ENCODE results near the gene TBX21.

The TBX21 gene

DNA sequence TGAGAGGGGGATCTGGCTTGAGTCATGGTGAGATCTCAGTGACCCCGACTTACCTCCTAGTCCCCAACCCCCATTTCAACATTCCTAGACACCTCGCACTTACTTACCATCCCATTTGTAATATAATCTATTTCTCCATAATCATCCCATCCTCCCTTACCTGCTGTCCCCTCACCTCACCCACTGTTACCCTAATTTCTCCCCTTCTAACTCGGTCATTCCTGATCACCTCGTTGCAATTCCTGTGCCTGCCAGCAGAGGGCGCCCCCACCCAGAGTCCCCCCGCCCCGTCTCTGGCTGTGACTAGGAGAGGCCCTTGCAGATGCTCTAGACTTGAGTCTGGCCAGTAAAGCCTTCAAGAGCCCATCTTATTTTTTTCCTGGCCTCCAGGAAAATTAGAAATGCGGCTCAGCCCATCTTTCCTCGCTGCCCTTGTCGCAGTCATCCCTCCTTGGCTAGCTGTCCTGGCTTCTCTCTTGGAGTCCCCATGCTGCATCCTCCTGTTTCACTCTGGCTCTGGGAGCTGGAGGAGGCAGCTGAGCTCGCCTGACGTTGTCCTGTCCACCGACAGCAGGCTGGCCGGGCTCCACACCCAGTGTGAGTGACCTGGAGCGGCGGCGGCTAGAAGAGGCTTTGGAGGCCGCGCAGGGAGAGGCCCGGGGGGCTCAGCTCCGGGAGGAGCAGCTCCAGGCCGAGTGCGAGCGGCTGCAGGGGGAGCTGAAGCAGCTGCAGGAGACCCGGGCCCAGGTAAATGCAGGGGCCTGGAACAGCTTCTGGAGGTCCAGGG lies 34.1 kb upstream of the TBX21 start:
- DNase-seq = no peak

DNA sequence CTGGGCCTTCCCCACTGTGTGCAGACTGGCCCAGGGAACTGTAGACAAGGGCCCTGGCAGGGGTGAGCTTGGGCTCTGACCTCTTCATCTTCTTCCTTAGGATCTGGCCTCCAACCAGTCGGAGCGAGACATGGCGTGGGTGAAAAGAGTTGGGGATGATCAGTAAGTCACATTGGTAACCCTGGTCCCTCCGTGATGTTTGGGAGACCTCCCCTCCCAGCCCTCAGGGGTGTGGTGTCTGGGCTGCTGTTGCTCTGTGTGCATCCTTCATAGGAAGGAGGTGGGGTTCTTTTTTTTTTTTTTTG lies 33.5 kb upstream of the TBX21 start:
- DNase-seq = no peak

DNA sequence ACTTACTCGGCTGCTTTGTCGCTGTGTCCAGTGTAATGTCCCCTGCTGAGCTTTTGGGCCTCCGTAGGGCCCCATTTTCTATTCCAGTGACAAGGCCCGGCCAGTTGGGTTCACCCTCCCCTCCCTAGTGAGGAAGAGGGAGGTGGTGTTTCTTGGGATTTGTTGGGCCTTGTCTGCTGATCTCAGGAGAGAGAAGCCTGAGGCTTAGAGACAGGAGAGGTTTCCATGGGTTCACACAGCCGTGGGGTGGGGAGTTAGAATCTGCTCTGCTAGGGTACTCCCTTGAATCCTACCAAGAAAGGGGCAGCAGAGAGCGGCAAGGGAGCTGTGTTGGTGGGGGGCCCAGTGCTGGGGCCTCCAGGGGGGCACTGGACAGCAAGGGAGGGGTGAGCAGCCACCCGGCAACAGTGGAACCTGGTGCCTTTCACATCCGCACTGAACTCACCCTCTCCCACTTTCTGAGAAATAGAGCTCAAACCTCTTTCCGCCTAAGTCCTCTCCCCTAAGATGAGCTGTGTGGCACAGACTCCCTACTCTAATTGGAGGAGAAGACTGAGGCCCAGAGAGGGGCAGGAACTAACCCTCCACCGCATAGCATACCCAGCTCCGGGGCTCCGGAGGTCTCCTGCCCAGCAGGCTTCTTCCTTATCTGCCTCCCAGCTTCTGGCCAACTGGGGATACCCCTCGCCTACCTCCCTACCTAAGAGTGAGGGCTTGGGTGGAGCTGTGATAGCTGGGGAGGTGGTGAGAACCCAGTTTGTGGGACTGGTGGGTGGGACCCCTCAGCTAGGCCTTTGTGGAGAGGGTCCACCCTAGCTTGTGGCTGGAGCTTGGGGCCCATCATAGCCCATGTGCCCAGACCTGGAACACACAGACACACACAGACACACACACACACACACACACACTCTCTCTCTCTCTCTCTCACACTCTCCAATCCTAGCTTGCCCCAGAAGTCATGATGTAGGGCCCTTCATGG lies 32.3 kb upstream of the TBX21 start:
- DNase-seq = no peak

DNA sequence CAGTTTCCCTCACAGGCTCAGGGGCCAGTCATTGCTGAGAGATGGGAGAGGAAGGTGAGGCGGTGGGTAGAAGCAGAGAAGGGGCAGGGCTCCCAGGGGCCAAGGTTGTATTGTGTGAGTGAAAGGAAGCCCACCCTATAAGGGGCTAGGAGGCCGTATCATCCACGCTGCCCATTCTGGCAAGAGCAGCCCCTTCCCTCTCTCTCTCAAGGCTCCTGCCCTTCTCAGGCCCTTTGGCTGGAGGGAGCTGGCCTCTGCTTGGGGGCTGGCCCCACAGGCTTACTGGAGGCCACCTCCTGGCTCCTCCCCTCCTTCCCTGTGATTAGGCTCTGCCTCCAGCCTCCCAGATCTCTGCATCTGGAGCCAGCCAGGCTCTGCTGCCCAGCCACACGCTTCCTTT lies 31.4 kb upstream of the TBX21 start:
- no peak for DNase-seq

DNA sequence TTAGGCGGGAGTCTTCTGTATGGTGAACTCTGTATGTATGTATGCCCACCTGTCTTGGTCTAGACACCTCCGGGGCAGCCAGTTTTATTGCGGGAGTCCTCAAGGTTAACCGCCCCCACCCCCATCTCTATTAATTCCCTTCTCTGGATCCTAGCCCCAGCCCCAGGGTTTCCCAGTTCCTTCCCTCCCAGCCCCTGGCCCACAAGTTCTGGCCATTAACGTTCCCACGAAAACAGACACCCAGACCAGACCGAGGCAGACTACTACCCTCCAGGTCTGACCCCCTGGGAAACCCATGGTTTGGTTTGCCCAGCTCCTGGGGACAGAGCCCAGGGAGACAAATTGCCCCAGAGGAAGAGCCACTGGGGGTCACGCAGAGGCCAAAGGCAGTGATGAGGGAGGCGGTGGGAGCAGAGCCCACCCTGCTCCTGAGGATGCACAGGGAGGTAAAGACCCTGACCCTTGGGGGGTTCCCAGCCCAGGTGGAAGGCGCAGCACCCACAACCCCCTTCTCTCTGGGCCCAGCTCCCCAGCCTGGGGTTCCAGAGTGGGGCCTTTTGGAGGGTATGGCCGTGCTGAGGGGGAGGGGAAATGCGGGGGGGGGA lies 30.5 kb upstream of the TBX21 start:
- DNase-seq = no peak

DNA sequence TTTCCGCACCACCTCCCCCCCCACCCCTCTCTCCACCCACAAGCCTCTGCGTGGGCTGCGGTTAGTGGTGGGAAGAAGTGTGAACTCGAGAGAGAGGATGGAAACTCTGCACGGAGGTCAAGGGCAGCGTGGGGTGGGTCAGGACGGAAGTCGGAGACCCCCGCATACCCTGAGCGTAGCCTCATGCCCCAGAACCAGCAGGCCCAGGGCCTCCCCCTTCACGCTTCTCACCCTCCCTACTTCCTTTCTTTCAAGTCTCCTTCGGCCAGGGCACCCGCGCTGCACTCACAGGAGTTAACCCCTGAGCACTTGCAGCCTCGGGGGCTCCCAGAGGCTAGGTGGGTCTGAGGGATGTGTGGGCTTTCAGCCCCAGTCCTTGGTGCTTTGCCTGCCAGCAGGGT lies 29.8 kb upstream of the TBX21 start:
- no peak for DNase-seq

DNA sequence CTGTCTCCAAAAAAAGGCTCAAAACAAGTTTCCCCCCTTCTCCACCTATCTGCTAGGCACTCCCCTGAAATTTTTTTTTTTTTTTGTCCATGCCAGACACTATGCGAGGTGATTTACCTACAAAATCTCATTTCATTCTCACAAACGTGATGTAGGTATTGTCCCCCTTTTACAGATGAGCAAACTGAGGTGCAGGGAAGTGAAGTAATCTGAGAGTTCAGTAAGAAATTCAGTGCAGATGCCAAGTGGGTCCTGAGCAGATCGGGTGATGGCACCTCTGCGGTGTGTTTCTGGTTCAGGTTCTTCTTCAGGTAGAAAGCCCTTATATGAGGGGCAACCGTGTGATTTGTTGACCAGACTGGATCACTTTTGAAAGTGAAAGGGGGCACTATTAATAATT lies 29.4 kb upstream of the TBX21 start:
- DNase-seq = no peak

DNA sequence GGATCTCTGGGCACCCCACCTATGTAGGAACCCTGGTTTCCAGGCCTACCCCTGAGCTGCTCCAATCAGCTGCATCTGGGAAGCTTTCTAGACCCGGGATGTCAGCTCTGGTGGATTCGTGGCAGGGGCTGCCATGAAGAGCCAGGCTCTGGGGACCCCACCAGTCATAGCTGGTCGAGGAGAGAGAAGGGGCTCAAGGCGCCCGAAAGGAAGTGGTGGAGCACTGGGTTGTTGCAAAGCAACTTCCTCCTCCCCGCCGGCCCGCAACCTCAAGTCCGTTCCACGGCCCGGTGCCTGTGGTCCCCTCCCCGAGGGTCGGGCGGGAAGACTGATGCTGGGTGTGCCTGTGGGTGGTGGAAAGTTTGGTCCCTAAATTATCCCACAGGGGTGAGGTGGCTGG lies 28.9 kb upstream of the TBX21 start:
- no peak for DNase-seq

DNA sequence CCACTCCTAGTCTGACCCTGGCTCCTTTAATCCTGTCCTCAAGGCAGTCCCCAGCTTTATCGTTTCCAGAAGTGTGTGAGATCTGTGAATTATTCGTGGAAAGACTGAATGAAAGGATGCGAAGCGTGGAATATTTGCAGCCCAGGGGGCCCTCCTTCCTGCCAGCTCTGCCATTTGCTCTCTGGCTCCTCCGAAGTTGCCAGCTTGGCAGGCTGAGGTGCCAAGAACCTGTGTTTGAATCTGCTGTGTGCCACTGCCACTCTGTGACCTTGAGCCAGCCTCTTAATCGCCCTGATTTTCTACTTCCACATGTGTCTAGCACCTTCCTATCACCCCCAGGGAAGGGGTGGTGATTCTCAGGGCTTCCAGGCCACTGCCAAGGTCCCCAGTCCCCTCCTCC lies 28.3 kb upstream of the TBX21 start:
- no peak for DNase-seq

DNA sequence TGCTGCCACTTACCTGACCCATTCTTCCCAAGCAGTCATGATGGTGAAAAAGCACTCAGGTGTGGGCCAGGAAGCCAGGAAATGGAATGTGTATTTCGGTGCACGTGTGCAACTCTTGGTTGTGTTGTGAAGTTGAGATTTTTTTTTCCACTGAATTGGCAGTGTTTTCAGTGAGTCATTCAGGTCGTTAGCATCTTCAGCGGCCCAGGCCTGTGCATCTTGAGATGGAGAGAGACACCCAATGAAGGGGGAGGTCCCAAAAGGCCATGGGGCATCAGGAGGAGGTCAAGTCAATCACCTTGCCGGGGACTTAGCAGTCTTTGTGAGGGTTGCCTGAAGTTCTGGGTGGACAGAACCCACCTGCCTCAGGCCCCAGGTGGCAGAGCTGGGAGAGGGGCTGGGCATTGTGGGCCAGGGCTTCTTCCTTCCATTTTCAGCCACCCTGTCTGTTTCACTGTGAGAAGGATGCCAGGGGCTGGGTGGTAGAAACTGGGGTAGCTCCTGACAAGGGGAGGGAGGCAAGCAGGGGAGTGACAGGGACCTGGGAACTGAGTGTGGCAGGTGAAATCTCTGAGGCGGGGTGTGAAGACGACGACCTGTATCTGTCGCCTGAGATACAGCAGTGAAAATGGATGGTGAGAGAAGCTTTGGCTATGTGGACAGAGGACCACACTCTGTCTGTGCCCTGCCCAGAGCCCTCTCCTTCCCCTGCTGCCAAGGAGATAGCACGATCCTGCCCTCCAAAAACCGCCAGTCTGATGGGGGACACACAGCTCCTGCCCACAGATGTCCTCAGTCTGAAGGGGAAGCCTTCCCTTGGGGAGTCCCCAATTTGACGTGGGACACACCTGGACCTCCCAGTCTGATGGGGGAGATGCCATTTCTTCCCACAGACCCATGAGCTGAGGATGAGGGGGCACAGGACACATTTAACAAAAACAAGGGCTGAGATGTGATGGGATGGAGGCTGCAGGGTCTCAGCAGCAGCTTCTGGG lies 27.2 kb upstream of the TBX21 start:
- DNase-seq = no peak

DNA sequence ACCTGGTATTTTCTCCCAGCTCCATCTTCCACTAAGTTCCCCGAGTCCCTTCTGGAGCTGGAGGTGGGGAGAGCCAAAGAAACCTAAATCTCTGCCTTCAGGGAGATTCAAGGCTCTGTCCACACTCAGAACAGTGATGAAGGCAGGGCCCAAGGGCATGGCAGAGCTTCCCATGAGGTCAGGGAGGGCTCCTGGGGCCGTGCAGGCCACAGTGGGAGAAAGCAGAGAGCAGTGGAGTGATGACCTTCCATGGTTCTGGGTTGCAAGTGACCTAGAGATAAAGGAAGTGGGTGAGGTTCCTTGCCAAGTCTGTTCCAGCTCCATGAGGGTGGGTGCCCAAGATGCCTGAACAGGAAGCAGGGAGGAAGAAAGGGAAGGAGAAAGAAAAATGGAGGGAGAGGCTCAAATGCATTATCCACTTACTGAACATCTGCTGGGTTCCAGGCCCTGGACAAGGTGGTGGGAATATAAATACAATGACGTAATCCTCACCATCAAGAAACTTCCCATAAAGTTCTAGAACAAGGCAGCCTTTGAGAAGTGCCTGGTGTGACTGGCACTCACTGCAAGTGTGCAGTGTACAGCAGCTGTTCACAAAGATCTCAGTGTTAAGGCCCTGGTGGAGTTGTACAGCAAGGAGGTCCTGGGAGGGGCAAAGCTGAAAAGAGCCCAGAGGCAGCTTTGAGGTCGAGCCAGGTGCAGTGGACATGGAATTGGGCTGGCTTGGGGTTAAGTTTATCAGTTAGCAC lies 25.8 kb upstream of the TBX21 start:
- no peak for DNase-seq

DNA sequence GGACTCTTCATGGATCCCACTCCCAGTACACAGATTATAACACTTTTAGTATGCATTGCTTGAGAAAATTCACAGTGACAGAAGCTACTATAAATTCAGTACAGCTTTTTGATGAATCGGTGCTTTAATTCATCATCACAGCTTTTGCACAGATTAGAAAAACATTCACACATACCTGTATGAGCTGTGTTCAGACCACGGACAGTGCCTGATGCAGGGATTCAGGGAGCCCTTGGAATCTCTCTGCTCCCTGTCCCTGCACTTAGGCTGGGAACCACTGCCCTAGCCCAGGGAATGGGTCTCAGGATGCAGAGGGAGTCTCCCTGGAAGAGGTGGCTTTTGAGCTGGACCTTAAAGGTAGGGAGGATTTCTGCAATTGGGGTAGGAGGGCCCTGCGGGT lies 25.2 kb upstream of the TBX21 start:
- DNase-seq = no peak

DNA sequence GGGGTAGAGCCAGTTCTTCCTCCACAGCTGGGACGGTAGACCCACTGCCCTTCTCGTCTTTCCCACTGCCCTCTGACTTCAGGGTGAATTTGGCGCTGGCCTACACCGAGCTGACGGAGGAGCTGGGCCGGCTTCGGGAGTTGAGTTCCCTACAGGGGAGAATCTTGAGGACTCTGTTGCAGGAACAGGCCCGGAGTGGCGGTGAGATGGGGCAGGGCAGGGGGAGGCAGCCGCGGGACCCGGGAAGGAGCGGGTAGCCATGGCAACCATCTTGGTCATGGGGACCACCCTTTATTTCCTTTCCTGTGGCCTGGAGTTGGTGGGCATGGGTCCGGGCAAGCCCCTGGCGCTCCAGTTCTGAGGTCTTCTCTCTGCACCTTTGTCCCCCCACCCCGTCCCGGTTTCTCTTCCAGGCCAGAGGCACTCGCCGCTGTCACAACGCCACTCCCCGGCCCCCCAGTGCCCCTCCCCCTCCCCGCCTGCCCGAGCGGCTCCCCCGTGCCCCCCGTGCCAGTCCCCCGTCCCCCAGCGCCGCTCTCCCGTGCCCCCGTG lies 24.6 kb upstream of the TBX21 start:
- no peak for DNase-seq

DNA sequence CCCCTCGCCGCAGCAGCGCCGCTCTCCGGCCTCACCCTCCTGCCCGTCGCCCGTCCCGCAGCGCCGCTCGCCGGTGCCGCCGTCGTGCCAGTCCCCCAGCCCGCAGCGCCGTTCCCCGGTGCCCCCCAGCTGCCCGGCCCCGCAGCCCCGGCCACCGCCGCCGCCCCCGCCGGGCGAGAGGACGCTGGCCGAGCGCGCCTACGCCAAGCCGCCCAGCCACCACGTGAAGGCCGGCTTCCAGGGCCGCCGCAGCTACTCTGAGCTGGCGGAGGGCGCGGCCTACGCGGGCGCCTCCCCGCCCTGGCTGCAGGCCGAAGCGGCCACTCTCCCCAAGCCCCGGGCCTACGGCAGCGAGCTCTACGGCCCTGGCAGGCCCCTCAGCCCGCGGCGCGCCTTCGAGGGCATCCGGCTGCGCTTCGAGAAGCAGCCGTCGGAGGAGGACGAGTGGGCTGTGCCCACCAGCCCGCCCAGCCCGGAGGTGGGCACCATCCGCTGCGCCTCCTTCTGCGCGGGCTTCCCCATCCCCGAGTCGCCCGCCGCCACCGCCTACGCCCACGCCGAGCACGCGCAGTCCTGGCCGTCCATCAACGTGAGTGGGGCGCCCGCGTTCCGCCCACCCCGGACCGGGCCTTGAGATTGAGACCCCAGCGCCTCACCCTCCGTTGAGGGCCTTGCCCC lies 24.0 kb upstream of the TBX21 start:
- DNase-seq = no peak

DNA sequence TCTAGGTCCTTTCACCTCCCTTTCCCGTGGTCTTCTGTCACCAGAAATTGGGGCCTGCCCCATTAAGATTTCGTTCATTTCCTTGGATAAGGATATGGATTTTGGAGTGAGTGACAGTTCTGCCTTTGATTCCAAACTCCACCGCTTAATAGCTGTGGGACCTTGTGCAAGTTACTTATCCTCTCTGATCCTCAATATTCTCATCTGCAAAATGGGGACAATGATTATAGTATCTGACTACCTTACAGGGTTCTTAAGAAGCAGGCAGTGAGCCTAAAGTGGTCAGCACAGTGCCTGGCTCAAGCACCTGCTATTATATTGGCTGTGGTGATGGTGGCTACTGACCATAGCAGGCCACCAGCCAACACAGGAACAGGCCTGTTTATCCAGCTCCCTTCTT lies 23.4 kb upstream of the TBX21 start:
- DNase-seq = no peak

DNA sequence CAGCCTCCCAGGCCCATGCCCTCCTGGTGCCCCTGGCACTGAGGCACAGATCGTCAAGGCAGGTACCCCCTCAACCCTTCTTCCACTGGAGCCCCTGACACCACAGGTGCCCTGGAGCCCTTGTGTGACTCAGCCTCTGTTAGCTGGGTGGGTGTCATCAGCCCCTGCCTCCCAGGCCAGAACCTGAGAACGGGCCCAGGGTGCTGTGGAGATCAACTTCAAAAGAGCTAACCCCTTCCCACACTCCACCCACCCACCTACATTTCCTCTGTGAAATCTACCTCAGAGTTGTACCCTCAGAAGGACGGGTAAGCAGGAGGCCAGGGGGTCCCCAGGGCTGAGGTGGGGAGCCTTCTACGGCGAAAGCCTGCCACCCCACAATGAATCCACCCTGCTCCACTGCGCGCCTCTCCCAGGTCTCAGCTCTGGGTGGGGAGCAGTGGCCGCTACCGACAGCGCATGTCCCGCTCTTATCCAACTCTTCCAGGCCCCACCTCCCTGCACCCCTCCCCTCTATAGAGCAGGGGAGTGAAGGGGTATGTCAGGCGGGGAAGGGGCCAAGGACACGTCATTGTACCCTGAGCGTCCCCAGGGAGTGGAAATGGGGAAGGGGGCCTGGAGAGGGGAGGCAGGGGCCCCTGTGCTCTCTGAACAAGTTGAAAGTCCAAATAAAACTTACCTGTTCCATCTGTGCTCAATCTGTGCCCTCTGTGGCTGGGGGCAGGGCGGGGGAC lies 21.5 kb upstream of the TBX21 start:
- DNase-seq = no peak

DNA sequence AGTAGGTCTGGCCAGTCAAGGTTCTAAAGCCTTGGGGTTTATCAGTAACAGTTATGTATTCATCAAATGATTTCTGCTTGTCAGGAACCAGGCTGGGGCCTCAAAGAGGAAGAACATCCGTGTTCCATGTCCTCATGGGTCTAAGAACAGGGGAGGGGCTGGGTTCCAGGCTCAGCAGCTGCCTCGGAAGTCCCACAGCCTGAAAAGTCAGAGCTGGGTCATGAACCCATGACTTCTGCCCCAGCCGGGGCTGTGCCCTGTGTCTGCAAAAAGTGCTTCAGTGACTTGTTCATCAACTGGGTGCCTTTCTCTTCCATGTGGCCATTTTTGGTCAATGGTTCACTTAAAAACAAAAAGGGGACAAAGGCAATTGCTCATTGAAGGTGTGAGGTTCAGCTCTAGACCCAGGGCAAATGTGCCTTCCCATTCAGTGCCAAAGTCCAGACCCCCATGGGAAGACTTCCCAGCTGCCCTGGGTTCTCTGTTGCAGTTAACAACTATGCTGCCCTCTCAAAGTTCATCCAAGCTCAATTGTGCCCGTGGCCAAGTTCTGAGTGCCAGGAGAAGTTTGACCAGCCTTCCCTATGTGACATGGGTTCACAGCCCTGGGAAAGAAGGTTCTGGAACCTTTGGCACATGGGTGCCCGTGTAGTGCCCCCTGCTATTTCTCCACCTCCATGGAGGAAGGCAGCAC lies 20.6 kb upstream of the TBX21 start:
- no peak for DNase-seq

DNA sequence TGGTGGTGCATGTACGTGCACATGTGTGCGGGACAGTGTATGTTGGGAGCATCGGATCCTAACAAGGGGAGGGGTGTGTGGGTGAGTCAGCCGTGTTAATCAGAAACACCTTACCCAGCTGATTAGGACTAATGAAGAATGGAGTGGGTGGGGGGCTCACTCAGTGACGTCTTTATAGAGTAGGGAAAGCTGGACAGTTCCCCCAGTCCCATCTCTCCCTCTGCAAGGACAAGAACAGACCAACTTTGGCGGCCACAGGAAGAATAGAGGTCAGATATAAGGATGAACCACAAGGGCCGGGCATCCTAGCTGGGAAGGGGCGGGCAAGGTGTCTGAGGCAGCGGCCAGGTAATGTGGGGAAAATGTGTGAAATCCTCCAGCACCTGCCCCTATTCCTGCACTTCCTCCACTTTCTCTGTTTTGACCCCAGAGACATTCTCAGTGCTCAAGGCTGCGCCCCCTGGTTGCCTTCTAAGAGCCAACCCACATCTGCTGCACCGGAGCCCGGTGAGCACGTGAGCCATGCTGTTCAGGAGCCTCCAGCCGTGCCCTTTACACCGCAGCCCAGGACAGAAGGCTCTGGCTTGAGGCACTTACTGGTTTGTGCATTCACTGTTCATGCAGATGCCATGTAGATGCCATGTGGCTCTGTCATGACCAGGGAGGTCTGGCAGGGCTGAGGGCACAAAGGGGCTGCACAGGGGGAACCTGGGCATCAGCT lies 18.9 kb upstream of the TBX21 start:
- no peak for DNase-seq
